PC-3 (cell line): ENCODE data around the gene DGKH. TPM values are rescaled to one million over a fixed set of nuclear protein-coding genes. Genes with fewer than 3 reads are reported as not detected.

ENCODE experiments used
- ATAC-seq: fragments of 200-7000 bp; cut with Tn5 transposase; 2 replicates; pipeline ENCODE4 v1.9.1; 2020; ENCODE audit warnings: mild to moderate bottlenecking, moderate library complexity
- BruUV-seq: library from RNA; stranded (reverse); fragments of 400-500 nt; replicated peaks from 2 replicates; lab custom pipeline; 2021; lab: Mats Ljungman, UMichigan
- CTCF ChIA-PET: fragments of 300-600 bp; sonication (Branson Sonifier 250); formaldehyde crosslinking; loops from one replicate; lab custom pipeline; 2022; ENCODE audit warnings: antibody characterized with exemption; lab: Charles Lee
- POLR2A ChIA-PET: fragments of 300-600 bp; sonication (Branson Sonifier 250); formaldehyde crosslinking; loops from one replicate; lab custom pipeline; 2022; ENCODE audit warnings: antibody characterized with exemption; ENCODE audit not compliant: unreplicated experiment; lab: Charles Lee
- DNase-seq: peaks from one replicate; pipeline ENCODE4 v3.0.0-alpha.2; 2015
- H2AFZ ChIP-seq: fragments of 300-600 bp; sonication (generic); 2 replicates; pipeline ENCODE4 v1.6.0; 2016; ENCODE audit warnings: antibody characterized with exemption, low read length
- H3F3A ChIP-seq: fragments of 300-600 bp; sonication (generic); one replicate; pipeline ENCODE4 v1.6.0; 2017; ENCODE audit warnings: antibody characterized with exemption, low read length, control low read depth, mild to moderate bottlenecking; ENCODE audit not compliant: unreplicated experiment
- H3K27ac ChIP-seq: fragments of 300-600 bp; sonication (generic); 2 replicates; pipeline ENCODE4 v1.5.1; 2016; ENCODE audit warnings: mild to moderate bottlenecking, low read length
- H3K27me3 ChIP-seq: fragments of 300-600 bp; sonication (generic); 2 replicates; pipeline ENCODE4 v1.6.1; 2016; ENCODE audit warnings: low read length, mixed read lengths
- H3K36me3 ChIP-seq: fragments of 300-600 bp; sonication (generic); 2 replicates; pipeline ENCODE4 v1.6.1; 2016; ENCODE audit warnings: low read depth, mixed run types, low read length, mixed read lengths
- H3K4me1 ChIP-seq: fragments of 300-600 bp; sonication (generic); 2 replicates; pipeline ENCODE4 v1.5.1; 2016; ENCODE audit warnings: low read length; ENCODE audit not compliant: insufficient read depth
- H3K4me2 ChIP-seq: fragments of 300-600 bp; sonication (generic); 2 replicates; pipeline ENCODE4 v1.6.0; 2016; ENCODE audit warnings: low read length
- H3K4me3 ChIP-seq: fragments of 300-600 bp; sonication (generic); 2 replicates; pipeline ENCODE4 v1.5.1; 2016; ENCODE audit warnings: mild to moderate bottlenecking, low read length, mixed read lengths
- H3K79me2 ChIP-seq: fragments of 300-600 bp; sonication (generic); 2 replicates; pipeline ENCODE4 v1.6.1; 2017; ENCODE audit warnings: low read length, mixed read lengths
- H3K9ac ChIP-seq: fragments of 300-600 bp; sonication (generic); 2 replicates; pipeline ENCODE4 v1.6.0; 2016; ENCODE audit warnings: mild to moderate bottlenecking, low read length
- H3K9me2 ChIP-seq: fragments of 300-600 bp; sonication (generic); replicated peaks from 2 replicates; pipeline ENCODE4 v1.6.1; 2016; ENCODE audit warnings: mixed run types, low read length, mixed read lengths
- H3K9me3 ChIP-seq: fragments of 300-600 bp; sonication (generic); 2 replicates; pipeline ENCODE4 v1.6.1; 2016; ENCODE audit warnings: low read length, mixed read lengths
- H4K20me1 ChIP-seq: fragments of 300-600 bp; sonication (generic); 2 replicates; pipeline ENCODE4 v1.6.1; 2016; ENCODE audit warnings: low read length, mixed read lengths
- CTCF ChIP-seq: fragments of 300-600 bp; sonication (generic); conservative IDR thresholded peaks from 2 replicates; pipeline ENCODE4 v1.5.1; 2017; ENCODE audit warnings: antibody characterized with exemption, low read depth, mild to moderate bottlenecking, low read length
- EZH2 ChIP-seq: fragments of 300-600 bp; sonication (generic); IDR thresholded peaks from one replicate; pipeline ENCODE4 v1.6.1; 2017; ENCODE audit warnings: antibody characterized with exemption, mild to moderate bottlenecking, low read length; ENCODE audit not compliant: unreplicated experiment
- EZH2phosphoT487 ChIP-seq: fragments of 300-600 bp; sonication (generic); IDR thresholded peaks from 2 replicates; pipeline ENCODE4 v1.6.1; 2018; ENCODE audit warnings: mild to moderate bottlenecking, antibody characterized with exemption, low read length, borderline replicate concordance
- intact Hi-C: fragments of 100-400 bp; cut with micrococcal nuclease; formaldehyde crosslinking; loops from 2 replicates; pipeline ENCODE4 v1.9.0; 2023
- total RNA-seq: library from RNA; depleted of rRNA; stranded (reverse); fragments of >200 nt; gene quantifications from 2 replicates; pipeline ENCODE4 v1.2.3, GENCODE V29; 2014

The DGKH gene
- total RNA-seq, 1 experiment from 2014 or later = 5.9 TPM

DNA sequence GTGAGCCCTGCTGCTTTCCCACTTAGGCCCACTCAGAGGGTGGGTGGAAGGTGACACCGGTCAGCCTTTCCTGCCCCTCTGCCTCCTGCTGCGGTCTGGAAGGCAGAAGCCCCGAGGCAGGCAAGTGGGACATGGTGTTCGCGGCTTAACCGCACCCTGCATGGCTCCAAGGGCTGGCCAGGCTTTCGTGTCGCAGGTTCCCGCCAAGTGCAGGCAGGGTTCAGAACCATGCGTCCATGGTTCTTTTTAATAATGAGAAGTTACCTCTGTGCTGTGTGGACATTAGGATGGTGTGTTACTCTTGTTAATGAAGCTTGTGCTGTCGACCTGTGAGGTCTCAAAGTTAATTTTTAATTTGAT lies 986 bp downstream of the DGKH start:
- BruUV-seq = no TSS peak
- Histone ChIP-seq H4K20me1 (no peaks in the 10 kb centered on the region), H3K36me3 (no peaks in the 10 kb centered on the region), H2AFZ (peak overlapping the region; percentile 78), H3K9me2 (no peaks in the 10 kb centered on the region), H3K9me3 (no peaks in the 10 kb centered on the region), H3K4me1 (peaks cover 12% of the 10 kb centered on the region), H3K79me2 (peaks cover 77% of the 10 kb centered on the region), H3K4me3 (peak overlapping the region; percentile 77), H3K27me3 (no peaks in the 10 kb centered on the region), H3K27ac (peak overlapping the region; percentile 63), H3F3A (no peaks in the 10 kb centered on the region), H3K9ac (peak overlapping the region; percentile 75), H3K4me2 (peak overlapping the region; percentile 82)
- ATAC-seq = peak; percentile 10
- no peak for DNase-seq
- POLR2A ChIA-PET = no interaction called here
- no peak for TF ChIP-seq EZH2phosphoT487
- no peak for TF ChIP-seq CTCF
- TF ChIP-seq EZH2 = no peak
- intact Hi-C loops = loop anchor here (5.0 to 10.0 kb wide), 3 partner anchors 58 to 225 kb away; no protein-coding TSS in a partner anchor
- CTCF ChIA-PET = no interaction called here

DNA sequence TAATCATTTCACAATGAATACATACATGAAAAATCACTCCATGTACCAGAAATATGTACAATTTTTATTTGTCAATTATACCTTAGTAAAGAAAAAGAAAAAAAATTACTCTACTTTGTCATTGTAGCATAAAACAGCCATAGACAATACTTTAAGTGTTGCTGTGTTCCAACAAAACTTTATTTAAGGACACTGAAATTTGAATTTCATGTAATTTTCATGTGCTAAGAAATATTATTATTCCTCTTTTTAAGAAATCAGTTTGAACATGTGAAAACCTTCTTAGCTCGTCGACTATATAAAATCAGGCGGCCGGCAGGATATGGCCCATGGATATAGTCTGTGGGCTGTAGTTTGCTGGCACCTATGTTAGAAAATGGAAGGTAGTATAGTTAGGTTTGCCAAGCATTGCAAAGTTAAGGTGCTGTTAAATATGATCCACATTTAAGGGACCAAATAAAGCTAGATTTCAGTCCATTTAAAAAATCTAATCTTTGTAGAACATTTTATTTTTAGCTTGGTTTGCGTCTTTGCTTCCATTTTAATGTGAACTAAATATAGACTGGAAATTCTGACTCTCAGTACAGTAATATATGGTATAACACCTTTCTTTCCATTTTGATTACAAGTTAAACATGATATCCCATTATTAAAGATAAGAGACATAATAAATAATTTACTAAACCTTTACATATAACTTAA lies 6.5 kb downstream of the DGKH start:
- H4K20me1 ChIP-seq = no peaks in the 10 kb centered on the region
- DNase-seq (no peak), ATAC-seq (no peak)
- ChIA-PET CTCF (no interaction called here), POLR2A (no interaction called here)
- no peaks in the 10 kb centered on the region for H3K9me2 ChIP-seq
- no peak overlapping the region for H3K9ac ChIP-seq
- no peak overlapping the region for H3K4me3 ChIP-seq
- peaks cover 6% of the 10 kb centered on the region; the same call in 1 of the 2 replicates for H3K36me3 ChIP-seq
- TF ChIP-seq CTCF (no peak), EZH2phosphoT487 (no peak)
- no peaks in the 10 kb centered on the region for H3K9me3 ChIP-seq
- H3K4me2 ChIP-seq = no peak overlapping the region
- intact Hi-C loops = no loop called here
- H2AFZ ChIP-seq = no peak overlapping the region
- no peaks in the 10 kb centered on the region for H3K4me1 ChIP-seq
- no peak overlapping the region for H3K27ac ChIP-seq
- peaks cover 49% of the 10 kb centered on the region for H3K79me2 ChIP-seq
- no peaks in the 10 kb centered on the region for H3F3A ChIP-seq
- no TSS peak for BruUV-seq
- no peaks in the 10 kb centered on the region for H3K27me3 ChIP-seq

- Histone ChIP-seq H3K27me3 (no peaks in the 10 kb centered on the region), H3F3A (no peaks in the 10 kb centered on the region), H3K4me1 (no peaks in the 10 kb centered on the region), H3K9me3 (no peaks in the 10 kb centered on the region), H3K9ac (no peak overlapping the region), H3K27ac (no peak overlapping the region), H2AFZ (no peak overlapping the region), H3K4me3 (no peak overlapping the region), H3K9me2 (no peaks in the 10 kb centered on the region), H4K20me1 (no peaks in the 10 kb centered on the region), H3K79me2 (peaks cover 43% of the 10 kb centered on the region), H3K4me2 (no peak overlapping the region), H3K36me3 (peaks cover 6% of the 10 kb centered on the region; the same call in 1 of the 2 replicates)
- no peak for TF ChIP-seq EZH2
- no peak for TF ChIP-seq EZH2phosphoT487
- TF ChIP-seq CTCF = no peak
- ChIA-PET CTCF (no interaction called here), POLR2A (no interaction called here)
- DNase-seq = no peak
- intact Hi-C loops = no loop called here
- no peak for ATAC-seq
- no TSS peak for BruUV-seq
Measured at GRCh38 chr13:42055500-42056085, 7.1 kb downstream of the DGKH start.
